ENCODE measurements around the gene SRGAP3.

SRGAP3 gene

GRCh38 chr3:9257092-9257491, 7.6 kb upstream of the SRGAP3 start:
- no peak overlapping the region for H3K4me3 ChIP-seq (ENCODE audit: low read depth, low read length, poor library complexity, severe bottlenecking)
- H3K27ac ChIP-seq (ENCODE audit: low read depth, low read length, poor library complexity, severe bottlenecking), result no peak overlapping the region
- no peak for TF ChIP-seq EZH2 (IDR thresholded peaks at IDR 0.05; ENCODE audit: borderline replicate concordance, low read length)
- no peak for TF ChIP-seq CTCF (IDR thresholded peaks at IDR 0.05; ENCODE audit: low read length)
- H3K4me2 ChIP-seq (ENCODE audit: low read length), result no peak overlapping the region
- no peaks in the 10 kb centered on the region for H4K20me1 ChIP-seq (ENCODE audit: insufficient read depth, low read length)
- H3K9me2 ChIP-seq (ENCODE audit: low read depth, low read length), result no peaks in the 10 kb centered on the region
- no peaks in the 10 kb centered on the region for H3K9me3 ChIP-seq (ENCODE audit: low read length)
- H3K79me2 ChIP-seq (ENCODE audit: insufficient read depth, low read length), result no peaks in the 10 kb centered on the region
- no peaks in the 10 kb centered on the region for H3F3A ChIP-seq (ENCODE audit: insufficient read depth, low read length)
- H3K36me3 ChIP-seq (ENCODE audit: insufficient read depth, low read length), result no peaks in the 10 kb centered on the region
- H3K4me1 ChIP-seq (ENCODE audit: insufficient read depth, low read length, severe bottlenecking), result no peaks in the 10 kb centered on the region
- no peak overlapping the region for H2AFZ ChIP-seq (ENCODE audit: low read length)
- no peaks in the 10 kb centered on the region for H3K27me3 ChIP-seq (ENCODE audit: insufficient read depth, low read length)
- H3K9ac ChIP-seq (ENCODE audit: low read length), result no peak overlapping the region

GRCh38 chr3:9255976-9256375, 6.5 kb upstream of the SRGAP3 start:
- Histone ChIP-seq H3K36me3 (ENCODE audit: insufficient read depth, low read length) (no peaks in the 10 kb centered on the region), H3K4me3 (ENCODE audit: low read depth, low read length, poor library complexity, severe bottlenecking) (no peak overlapping the region), H3K27me3 (ENCODE audit: insufficient read depth, low read length) (no peaks in the 10 kb centered on the region)

GRCh38 chr3:9254764-9255163, 5.3 kb upstream of the SRGAP3 start:
- Histone ChIP-seq H2AFZ (ENCODE audit: low read length) (no peak overlapping the region), H4K20me1 (ENCODE audit: insufficient read depth, low read length) (no peaks in the 10 kb centered on the region), H3K4me1 (ENCODE audit: insufficient read depth, low read length, severe bottlenecking) (peaks cover 3% of the 10 kb centered on the region), H3K4me2 (ENCODE audit: low read length) (no peak overlapping the region), H3K27me3 (ENCODE audit: insufficient read depth, low read length) (no peaks in the 10 kb centered on the region), H3K36me3 (ENCODE audit: insufficient read depth, low read length) (no peaks in the 10 kb centered on the region), H3K9me3 (ENCODE audit: low read length) (no peaks in the 10 kb centered on the region), H3K9me2 (ENCODE audit: low read depth, low read length) (no peaks in the 10 kb centered on the region), H3F3A (ENCODE audit: insufficient read depth, low read length) (no peaks in the 10 kb centered on the region), H3K4me3 (ENCODE audit: low read depth, low read length, poor library complexity, severe bottlenecking) (no peak overlapping the region), H3K79me2 (ENCODE audit: insufficient read depth, low read length) (no peaks in the 10 kb centered on the region), H3K27ac (ENCODE audit: low read depth, low read length, poor library complexity, severe bottlenecking) (no peak overlapping the region), H3K9ac (ENCODE audit: low read length) (no peak overlapping the region)
- TF ChIP-seq CTCF (IDR thresholded peaks at IDR 0.05; ENCODE audit: low read length) (no peak), EZH2 (IDR thresholded peaks at IDR 0.05; ENCODE audit: borderline replicate concordance, low read length) (no peak)

More at GRCh38 chr3:9255976-9256375, 6.5 kb upstream of the SRGAP3 start:
- Histone ChIP-seq H3F3A (ENCODE audit: insufficient read depth, low read length) (no peaks in the 10 kb centered on the region), H3K4me2 (ENCODE audit: low read length) (no peak overlapping the region), H4K20me1 (ENCODE audit: insufficient read depth, low read length) (no peaks in the 10 kb centered on the region), H3K9me3 (ENCODE audit: low read length) (no peaks in the 10 kb centered on the region), H3K9ac (ENCODE audit: low read length) (no peak overlapping the region), H3K27ac (ENCODE audit: low read depth, low read length, poor library complexity, severe bottlenecking) (no peak overlapping the region), H2AFZ (ENCODE audit: low read length) (no peak overlapping the region), H3K79me2 (ENCODE audit: insufficient read depth, low read length) (no peaks in the 10 kb centered on the region), H3K9me2 (ENCODE audit: low read depth, low read length) (no peaks in the 10 kb centered on the region), H3K4me1 (ENCODE audit: insufficient read depth, low read length, severe bottlenecking) (no peaks in the 10 kb centered on the region)
- no peak for TF ChIP-seq EZH2 (IDR thresholded peaks at IDR 0.05; ENCODE audit: borderline replicate concordance, low read length)
- TF ChIP-seq CTCF (IDR thresholded peaks at IDR 0.05; ENCODE audit: low read length), result no peak
